Heart left ventricle (tissue), 16 donors: ENCODE data around the gene CCDC192. TPM values are rescaled to one million over a fixed set of nuclear protein-coding genes. Genes with fewer than 3 reads are reported as not detected.

Experiments
- ATAC-seq, 4 donors: fragments of 200-7000 bp; cut with Tn5 transposase; one replicate each; pipeline ENCODE4 v1.9.1; 2020 to 2022; ENCODE audit warnings: moderate library complexity in 4 of 4, mild to moderate bottlenecking in 3 of 4, moderate number of reproducible peaks in 1 of 4
- DNase-seq, 5 donors: peaks; one replicate each; pipeline ENCODE4 v3.0.0-alpha.2; 2020
- H3K27ac ChIP-seq, 12 donors: fragments of 200-600 bp; sonication (generic) in 4 of 12; one replicate each; pipeline versions ENCODE4 v1.5.0 to v1.8.0; 2016 to 2022; ENCODE audit warnings: mild to moderate bottlenecking in 2 of 12
- H3K27me3 ChIP-seq, 9 donors: fragments of 200-600 bp; sonication (generic) in 2 of 9; one replicate each; pipeline versions ENCODE4 v1.5.1 to v1.8.0; 2016 to 2022; ENCODE audit warnings: mild to moderate bottlenecking in 3 of 9
- H3K36me3 ChIP-seq, 9 donors: fragments of 200-600 bp; sonication (generic) in 2 of 9; one replicate each; pipeline versions ENCODE4 v1.5.0 to v1.8.0; 2018 to 2022; ENCODE audit warnings: mild to moderate bottlenecking in 2 of 9
- H3K4me1 ChIP-seq, 12 donors: fragments of 200-600 bp; sonication (generic) in 4 of 12; one replicate each; pipeline versions ENCODE4 v1.5.0 to v1.8.0; 2016 to 2022; ENCODE audit warnings: mild to moderate bottlenecking in 3 of 12
- H3K4me3 ChIP-seq, 12 donors: fragments of 200-600 bp; sonication (generic) in 4 of 12; one replicate each; pipeline versions ENCODE4 v1.5.0 to v1.8.0; 2017 to 2022; ENCODE audit warnings: mild to moderate bottlenecking in 9 of 12, moderate library complexity in 4 of 12
- H3K9me3 ChIP-seq, 12 donors: fragments of 200-600 bp; sonication (generic) in 4 of 12; one replicate each; pipeline versions ENCODE4 v1.5.0 to v1.8.0; 2016 to 2022; ENCODE audit warnings: mild to moderate bottlenecking in 1 of 12
- POLR2A ChIP-seq, 2 donors: fragments of 450-650 bp; IDR thresholded peaks; one replicate each; pipeline ENCODE4 v1.6.1; 2017; ENCODE audit warnings: antibody characterized with exemption in 2 of 2, mild to moderate bottlenecking in 2 of 2, moderate library complexity in 2 of 2
- WGBS, 4 donors: extraction: QIAGEN DNeasy Blood & Tissue Kit in 2 of 4; methylation state at CpG; one replicate each; pipeline versions ENCODE4 v1.1.5 to v1.1.7; 2013 to 2018; 5-methylcytosine and 5-hydroxymethylcytosine counted together
- intact Hi-C, 10 donors: fragments of 100-400 bp; cut with DNase I; formaldehyde crosslinking; loops; one replicate each; pipeline versions ENCODE4 v1.11.1 to v1.14.2; 2022
- polyA plus RNA-seq, 2 donors: library from polyadenylated mRNA; stranded (reverse); fragments of 200-250 nt; gene quantifications; one replicate each; pipeline ENCODE4 v1.2.3, GENCODE V29; 2013
- total RNA-seq, 9 donors: library from RNA; depleted of rRNA in 2 of 9; stranded (reverse); fragments of >200 nt in 2 of 9; fragmentation: NEBNext Ultra II Directional in 3 of 9; extraction: Animal tissue kit (Norgen Biotek cat#: 25700) in 3 of 9; gene quantifications; one replicate each; pipeline versions ENCODE4 v1.1.0 to v1.2.4, GENCODE V29; 2016 to 2023
- TF ChIP-seq, protein P1 (sequence below), 12 donors: fragments of 200-600 bp; sonication (generic) in 4 of 12; IDR thresholded peaks; one replicate each; pipeline versions ENCODE4 v1.5.0 to v1.8.0; 2018 to 2022; ENCODE audit warnings: antibody characterized with exemption in 12 of 12, mild to moderate bottlenecking in 5 of 12
- donor health status: ischemic (EF 13 %, LVEDD 7.1; RV severe dilation, severe dysfunction).
- donor health status: healthy with polysubstance abuse.
- donor health status: DM: no; HTN: yes; CAD: no.
- donor health status: DM: no; HTN: no; CAD: no.
- donor health status: ischemic (EF 25% LVEDD 6.9; RV normal size, moderate dysfunction).
- donor health status: ischemic (EF 25% LVEDD 5.7; RV mildly dilated, moderate dysfunction).
- donor health status: healthy.
- donor health status: DM: yes; HTN: yes; CAD: no.
- donor health status: ischemic (EF 35%, LVEDD 5.7; RV mildly dilated, moderate dysfunction).
- donor health status: nonischemic (EF 11% LVEDD 7.7; RV severe dilation, severe dysfunction).
- donor health status: DM: yes; HTN: yes; CAD: no.
- donor health status: PGD.
- donor health status: ischemic (EF 29% LVEDD 5.4; RV normal size, mild dysfunction).
- donor health status: nonischemic (EF 23%, LVEDD 6.1; RV moderate dilation, normal function).

CCDC192 gene
- total and polyA plus RNA-seq, 11 donors: 0.07 to 1.3 (median 0.42) TPM; not detected in 8

DNA sequence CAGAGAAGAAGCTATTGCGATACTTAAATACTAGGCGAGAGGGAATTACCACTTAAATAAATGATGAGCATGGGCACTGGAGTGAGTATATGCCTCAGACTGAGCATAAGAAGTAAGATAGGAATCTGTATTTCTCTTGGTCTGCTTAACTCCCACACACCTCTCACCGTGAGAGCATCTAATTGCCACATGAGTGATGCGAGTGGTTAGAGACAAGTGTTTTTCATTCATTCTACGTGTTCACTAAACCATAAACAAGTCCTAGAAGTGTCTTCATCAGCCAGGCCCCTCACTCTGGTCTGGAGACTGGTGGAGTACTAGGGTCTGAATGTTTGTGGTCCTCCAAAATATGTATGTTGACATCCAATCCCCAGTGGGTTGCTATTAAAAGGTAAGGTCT is 230.2 kb downstream of the CCDC192 start:
- Histone ChIP-seq H3K9me3 (no peaks in the 10 kb centered on the region), H3K27ac (no peak overlapping the region), H3K4me3 (no peak overlapping the region), H3K36me3 (no peaks in the 10 kb centered on the region), H3K4me1 (peaks cover 0 to 9% (median 0%) of the 10 kb centered on the region in 12 donors), H3K27me3 (no peaks in the 10 kb centered on the region)
- 73 to 79% (median 74%) methylated on average over 5 of the region's 5 CpGs for WGBS, 4 donors
- intact Hi-C loops: no loop called here
- no peak for DNase-seq
- no peak for ATAC-seq
- no peak for TF ChIP-seq POLR2A (IDR thresholded peaks at IDR 0.05)
- TF ChIP-seq, protein P1, sequence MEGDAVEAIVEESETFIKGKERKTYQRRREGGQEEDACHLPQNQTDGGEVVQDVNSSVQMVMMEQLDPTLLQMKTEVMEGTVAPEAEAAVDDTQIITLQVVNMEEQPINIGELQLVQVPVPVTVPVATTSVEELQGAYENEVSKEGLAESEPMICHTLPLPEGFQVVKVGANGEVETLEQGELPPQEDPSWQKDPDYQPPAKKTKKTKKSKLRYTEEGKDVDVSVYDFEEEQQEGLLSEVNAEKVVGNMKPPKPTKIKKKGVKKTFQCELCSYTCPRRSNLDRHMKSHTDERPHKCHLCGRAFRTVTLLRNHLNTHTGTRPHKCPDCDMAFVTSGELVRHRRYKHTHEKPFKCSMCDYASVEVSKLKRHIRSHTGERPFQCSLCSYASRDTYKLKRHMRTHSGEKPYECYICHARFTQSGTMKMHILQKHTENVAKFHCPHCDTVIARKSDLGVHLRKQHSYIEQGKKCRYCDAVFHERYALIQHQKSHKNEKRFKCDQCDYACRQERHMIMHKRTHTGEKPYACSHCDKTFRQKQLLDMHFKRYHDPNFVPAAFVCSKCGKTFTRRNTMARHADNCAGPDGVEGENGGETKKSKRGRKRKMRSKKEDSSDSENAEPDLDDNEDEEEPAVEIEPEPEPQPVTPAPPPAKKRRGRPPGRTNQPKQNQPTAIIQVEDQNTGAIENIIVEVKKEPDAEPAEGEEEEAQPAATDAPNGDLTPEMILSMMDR (IDR thresholded peaks at IDR 0.05): no peak

DNA sequence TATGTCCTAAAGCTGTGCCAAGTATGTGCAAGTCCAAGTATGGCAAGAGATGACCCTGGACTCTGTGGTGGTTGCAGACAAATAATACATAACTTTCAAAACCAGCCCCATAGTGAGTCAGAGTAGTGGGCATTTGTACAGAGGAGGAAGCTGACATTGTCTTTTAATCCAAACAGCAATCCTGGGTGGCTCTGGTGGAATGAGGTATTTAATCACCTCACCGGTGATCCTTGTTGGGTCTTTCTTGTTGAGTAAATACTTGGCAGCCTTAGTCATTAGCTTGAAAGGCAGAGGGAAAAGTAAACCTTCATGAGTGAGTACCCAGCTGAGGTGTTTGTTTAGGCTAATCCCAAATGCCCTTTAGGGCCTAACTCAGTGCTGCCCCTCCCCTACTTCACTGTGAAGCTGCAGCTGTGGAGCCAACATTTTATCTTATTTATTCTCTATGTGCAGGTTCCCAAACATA is 231.6 kb downstream of the CCDC192 start:
- WGBS, 4 donors: 69 to 88% (median 76%) methylated on average over 1 of the region's 1 CpG
- Histone ChIP-seq H3K4me3 (no peak overlapping the region), H3K27me3 (no peaks in the 10 kb centered on the region), H3K4me1 (peaks cover 0 to 7% (median 0%) of the 10 kb centered on the region in 12 donors), H3K9me3 (no peaks in the 10 kb centered on the region), H3K36me3 (no peaks in the 10 kb centered on the region), H3K27ac (no peak overlapping the region)
- TF ChIP-seq, protein P1 (IDR thresholded peaks at IDR 0.05): no peak
- TF ChIP-seq POLR2A (IDR thresholded peaks at IDR 0.05): no peak
- ATAC-seq (no peak), DNase-seq (no peak)
- intact Hi-C loops: no loop called here

DNA sequence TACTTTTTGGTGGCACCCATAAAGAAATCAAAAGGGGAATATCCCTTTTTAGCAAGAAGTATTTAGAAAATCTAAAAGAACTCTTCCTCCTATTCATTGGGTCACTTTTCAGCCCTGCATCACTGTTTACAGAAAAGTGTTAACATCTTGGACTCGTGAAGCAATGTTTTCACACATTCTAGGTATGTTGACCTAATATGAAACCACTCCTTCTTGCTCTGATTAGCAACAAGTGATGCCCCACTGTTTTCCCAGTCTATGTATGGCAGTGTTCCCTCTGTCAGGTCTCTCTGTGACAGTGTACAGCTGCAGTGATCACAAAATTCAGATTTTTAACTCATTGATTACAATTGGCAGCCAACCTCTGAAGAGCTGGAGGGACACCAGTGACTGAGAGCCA is 232.2 kb downstream of the CCDC192 start:
- Histone ChIP-seq H3K9me3 (no peaks in the 10 kb centered on the region), H3K36me3 (no peaks in the 10 kb centered on the region), H3K4me3 (no peak overlapping the region), H3K27ac (no peak overlapping the region), H3K27me3 (no peaks in the 10 kb centered on the region), H3K4me1 (peaks cover 0 to 3% (median 0%) of the 10 kb centered on the region in 12 donors)
- ATAC-seq (no peak), DNase-seq (no peak)
- WGBS, 4 donors: 89 to 95% (median 93%) methylated on average over 1 of the region's 1 CpG
- intact Hi-C loops: no loop called here
- no peak for TF ChIP-seq POLR2A (IDR thresholded peaks at IDR 0.05)
- TF ChIP-seq, protein P1 (IDR thresholded peaks at IDR 0.05): no peak

GRCh38 chr5:127936439-127936972 is 233.3 kb downstream of the CCDC192 start:
- intact Hi-C loops: no loop called here
- TF ChIP-seq, protein P1 (IDR thresholded peaks at IDR 0.05): no peak
- no peak for TF ChIP-seq POLR2A (IDR thresholded peaks at IDR 0.05)
- Histone ChIP-seq H3K36me3 (no peaks in the 10 kb centered on the region), H3K27ac (no peak overlapping the region), H3K9me3 (no peaks in the 10 kb centered on the region), H3K4me1 (peaks cover 0 to 4% (median 0%) of the 10 kb centered on the region in 12 donors), H3K4me3 (no peak overlapping the region), H3K27me3 (no peaks in the 10 kb centered on the region)
- ATAC-seq (no peak), DNase-seq (no peak)
- 87 to 88% (median 87%) methylated on average over 6 of the region's 6 CpGs for WGBS, 4 donors
